Measurements from ENCODE around the gene CEP170.

DNA sequence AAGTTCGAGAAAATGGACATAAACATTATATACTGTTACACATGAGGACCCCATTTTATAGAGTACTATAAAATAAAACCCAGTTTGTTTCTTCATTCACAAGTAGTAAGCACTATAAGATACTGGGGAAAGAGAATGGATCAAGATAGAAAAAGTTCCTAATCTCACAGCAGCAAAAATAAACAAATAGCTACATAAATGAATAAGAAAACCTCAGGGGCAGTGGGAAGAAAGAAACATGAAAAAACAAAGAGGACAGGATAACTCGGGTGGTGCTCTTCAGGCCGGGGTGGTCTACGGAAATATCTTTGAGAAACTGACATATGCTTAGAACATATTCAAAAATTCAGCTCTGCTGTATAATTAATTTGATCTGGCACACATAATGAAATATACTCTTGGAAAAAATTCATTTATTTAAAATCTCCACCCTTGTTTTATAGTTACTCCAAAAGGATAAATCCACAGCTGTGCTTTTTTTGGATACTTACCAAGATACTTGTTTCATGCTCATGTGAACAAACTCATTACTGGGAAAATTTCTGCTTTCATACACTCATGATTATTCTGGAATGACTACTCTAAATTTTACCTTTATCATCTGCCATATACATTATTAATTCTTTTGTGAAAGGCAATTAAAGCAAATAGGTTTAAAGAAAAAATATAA is 20.0 kb downstream of the CEP170 start:
- TF ChIP-seq, protein P1, sequence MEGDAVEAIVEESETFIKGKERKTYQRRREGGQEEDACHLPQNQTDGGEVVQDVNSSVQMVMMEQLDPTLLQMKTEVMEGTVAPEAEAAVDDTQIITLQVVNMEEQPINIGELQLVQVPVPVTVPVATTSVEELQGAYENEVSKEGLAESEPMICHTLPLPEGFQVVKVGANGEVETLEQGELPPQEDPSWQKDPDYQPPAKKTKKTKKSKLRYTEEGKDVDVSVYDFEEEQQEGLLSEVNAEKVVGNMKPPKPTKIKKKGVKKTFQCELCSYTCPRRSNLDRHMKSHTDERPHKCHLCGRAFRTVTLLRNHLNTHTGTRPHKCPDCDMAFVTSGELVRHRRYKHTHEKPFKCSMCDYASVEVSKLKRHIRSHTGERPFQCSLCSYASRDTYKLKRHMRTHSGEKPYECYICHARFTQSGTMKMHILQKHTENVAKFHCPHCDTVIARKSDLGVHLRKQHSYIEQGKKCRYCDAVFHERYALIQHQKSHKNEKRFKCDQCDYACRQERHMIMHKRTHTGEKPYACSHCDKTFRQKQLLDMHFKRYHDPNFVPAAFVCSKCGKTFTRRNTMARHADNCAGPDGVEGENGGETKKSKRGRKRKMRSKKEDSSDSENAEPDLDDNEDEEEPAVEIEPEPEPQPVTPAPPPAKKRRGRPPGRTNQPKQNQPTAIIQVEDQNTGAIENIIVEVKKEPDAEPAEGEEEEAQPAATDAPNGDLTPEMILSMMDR (IDR thresholded peaks at IDR 0.05): no peak
- no peak for TF ChIP-seq POLR2A (IDR thresholded peaks at IDR 0.05)

Data from Peyer's patch (tissue), 4 donors.